AG09309 (cell line): ENCODE measurements around the gene CMTM7.

Source experiments
- DNase-seq: peaks from one replicate; pipeline ENCODE4 v3.0.0-alpha.2; 2010; ENCODE audit warnings: low read depth
- H3K4me3 ChIP-seq: 2 replicates; pipeline ENCODE4 v1.5.1; 2011; ENCODE audit warnings: mild to moderate bottlenecking, low read depth, low read length, moderate library complexity; ENCODE audit not compliant: control insufficient read depth
- CTCF ChIP-seq: IDR thresholded peaks from 2 replicates; pipeline ENCODE4 v1.5.1; 2011; ENCODE audit warnings: mild to moderate bottlenecking, low read depth, low read length, inconsistent platforms; ENCODE audit not compliant: insufficient read depth, control insufficient read depth; ENCODE audit errors: missing control alignments

The CMTM7 gene

GRCh38 chr3:32481791-32482631 is 90.4 kb downstream of the CMTM7 start:
- DNase-seq, result no peak
- no peak for TF ChIP-seq CTCF
- H3K4me3 ChIP-seq, result no peak overlapping the region

- no peak overlapping the region for H3K4me3 ChIP-seq
- no peak for DNase-seq
- no peak for TF ChIP-seq CTCF
Measured at GRCh38 chr3:32482693-32483092, 91.0 kb downstream of the CMTM7 start.

- H3K4me3 ChIP-seq, result no peak overlapping the region
- TF ChIP-seq CTCF, result no peak
- DNase-seq, result no peak
Measured at GRCh38 chr3:32483772-32484171, 92.1 kb downstream of the CMTM7 start.

GRCh38 chr3:32484436-32484835 is 92.8 kb downstream of the CMTM7 start:
- no peak for TF ChIP-seq CTCF
- H3K4me3 ChIP-seq, result no peak overlapping the region
- no peak for DNase-seq

GRCh38 chr3:32487781-32488473 is 96.3 kb downstream of the CMTM7 start:
- H3K4me3 ChIP-seq, result no peak overlapping the region
- no peak for TF ChIP-seq CTCF
- DNase-seq, result no peak

GRCh38 chr3:32488474-32489008 is 96.9 kb downstream of the CMTM7 start:
- no peak for DNase-seq
- no peak for TF ChIP-seq CTCF
- no peak overlapping the region for H3K4me3 ChIP-seq
